GM12872 (cell line): Measurements from ENCODE around the gene CKMT2.

Experiments
- TF ChIP-seq, protein P1 (sequence below): IDR thresholded peaks from 3 replicates; pipeline ENCODE4 v1.5.1; 2011; ENCODE audit warnings: low read depth, mild to moderate bottlenecking, low read length, moderate library complexity; ENCODE audit not compliant: insufficient read depth

CKMT2 gene

DNA sequence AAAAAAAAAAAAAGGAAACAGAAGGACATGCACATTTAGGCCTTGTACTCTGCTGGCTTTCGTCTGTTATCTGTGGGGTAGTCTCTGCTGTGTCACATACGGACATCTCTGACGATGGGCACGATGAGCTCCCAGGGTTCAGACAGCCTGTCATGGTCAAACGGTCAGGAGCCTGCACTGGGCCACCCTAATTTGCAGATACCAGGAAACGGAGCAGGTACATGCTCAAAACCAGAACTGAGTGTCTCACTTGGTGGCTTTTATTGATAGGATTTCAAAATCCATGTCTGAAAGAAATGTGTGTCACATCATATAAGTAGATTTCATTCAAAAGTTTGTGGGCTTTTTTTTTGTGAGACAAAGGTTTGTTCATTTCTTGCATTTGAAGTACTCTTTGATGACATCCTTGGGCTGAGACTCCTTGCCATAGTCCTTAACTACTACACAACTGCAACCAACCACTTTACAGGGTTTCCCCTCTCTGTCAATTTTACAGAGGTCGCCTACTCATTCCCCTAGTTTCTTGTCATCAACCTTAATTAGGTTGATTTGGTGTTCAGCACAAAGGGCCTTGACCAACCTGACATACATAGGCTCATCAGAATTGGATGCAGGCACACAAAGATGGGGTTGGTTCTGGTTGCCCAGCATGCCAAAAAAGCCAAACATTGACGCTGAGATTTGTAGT lies 9.0 kb downstream of the CKMT2 start:
- TF ChIP-seq, protein P1, sequence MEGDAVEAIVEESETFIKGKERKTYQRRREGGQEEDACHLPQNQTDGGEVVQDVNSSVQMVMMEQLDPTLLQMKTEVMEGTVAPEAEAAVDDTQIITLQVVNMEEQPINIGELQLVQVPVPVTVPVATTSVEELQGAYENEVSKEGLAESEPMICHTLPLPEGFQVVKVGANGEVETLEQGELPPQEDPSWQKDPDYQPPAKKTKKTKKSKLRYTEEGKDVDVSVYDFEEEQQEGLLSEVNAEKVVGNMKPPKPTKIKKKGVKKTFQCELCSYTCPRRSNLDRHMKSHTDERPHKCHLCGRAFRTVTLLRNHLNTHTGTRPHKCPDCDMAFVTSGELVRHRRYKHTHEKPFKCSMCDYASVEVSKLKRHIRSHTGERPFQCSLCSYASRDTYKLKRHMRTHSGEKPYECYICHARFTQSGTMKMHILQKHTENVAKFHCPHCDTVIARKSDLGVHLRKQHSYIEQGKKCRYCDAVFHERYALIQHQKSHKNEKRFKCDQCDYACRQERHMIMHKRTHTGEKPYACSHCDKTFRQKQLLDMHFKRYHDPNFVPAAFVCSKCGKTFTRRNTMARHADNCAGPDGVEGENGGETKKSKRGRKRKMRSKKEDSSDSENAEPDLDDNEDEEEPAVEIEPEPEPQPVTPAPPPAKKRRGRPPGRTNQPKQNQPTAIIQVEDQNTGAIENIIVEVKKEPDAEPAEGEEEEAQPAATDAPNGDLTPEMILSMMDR, result no peak

DNA sequence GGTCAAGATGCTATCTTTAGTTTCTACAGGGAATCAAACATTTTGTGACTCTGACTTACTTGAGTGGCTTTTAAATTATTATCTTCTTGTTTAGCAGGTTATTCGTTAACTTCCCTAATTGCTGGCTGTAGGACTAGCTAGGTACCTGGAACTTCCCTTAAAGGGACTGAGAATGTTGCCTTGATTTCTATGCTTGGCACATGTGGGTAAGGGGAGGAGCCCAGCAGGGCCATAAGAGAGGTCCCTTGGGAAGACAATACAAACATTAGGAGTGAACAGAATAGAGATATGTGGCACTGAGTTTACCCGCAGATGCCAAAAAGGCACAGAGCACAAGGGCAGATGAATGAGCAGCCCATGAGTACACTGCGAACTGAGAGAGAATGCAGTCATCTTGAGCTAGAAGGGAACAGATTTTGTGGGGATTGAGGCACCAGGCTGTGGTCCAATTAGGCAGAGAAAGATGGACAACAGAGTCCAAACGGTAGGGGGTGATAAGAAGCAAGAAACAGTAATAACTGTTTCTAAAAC lies 9.8 kb downstream of the CKMT2 start:
- TF ChIP-seq, protein P1, result no peak

GRCh38 chr5:81244451-81244850 lies 11.3 kb downstream of the CKMT2 start:
- TF ChIP-seq, protein P1, result no peak

- TF ChIP-seq, protein P1, result no peak
These were observed 12.7 kb downstream of the CKMT2 start for GRCh38 chr5:81245871-81246235.

DNA sequence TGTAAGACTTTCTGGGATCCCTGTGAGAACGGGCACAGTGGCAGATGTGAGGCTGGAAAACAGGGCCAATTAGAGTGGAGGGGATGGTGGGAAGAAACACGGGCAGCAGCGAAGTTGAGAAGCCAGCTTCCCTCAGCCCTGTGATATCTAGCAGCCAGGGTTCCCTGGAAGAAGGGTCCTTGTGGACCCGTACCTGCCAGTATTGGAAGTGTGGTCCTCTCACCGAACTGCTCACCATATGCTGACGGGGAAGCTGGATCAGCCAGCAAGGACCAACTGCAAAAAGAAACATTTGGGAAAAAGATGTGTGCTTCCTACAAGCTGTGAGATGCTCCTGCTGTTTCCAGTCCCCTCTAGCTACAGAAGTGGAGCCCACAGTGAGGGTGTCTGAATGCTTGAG lies 13.6 kb downstream of the CKMT2 start:
- TF ChIP-seq, protein P1, result no peak

- TF ChIP-seq, protein P1, result no peak
These were observed 14.4 kb downstream of the CKMT2 start for GRCh38 chr5:81247441-81247972.

- TF ChIP-seq, protein P1, result no peak
These were observed 16.1 kb downstream of the CKMT2 start for GRCh38 chr5:81249240-81249639.
